Smooth muscle cell of trachea (primary cell): ENCODE measurements around the gene SRGAP3. TPM values are rescaled to one million over a fixed set of nuclear protein-coding genes. Genes with fewer than 3 reads are reported as not detected.

Source experiments
- total RNA-seq: library from RNA; depleted of rRNA; stranded (reverse); fragments of >200 nt; gene quantifications from 2 replicates; pipeline ENCODE4 v1.2.1, GENCODE V29; 2014

Gene SRGAP3
- total RNA-seq: 6.1 and 7.8 TPM in 2 replicates

GRCh38 chr3:9249273-9250192 is at the start of gene SRGAP3:
SRGAP3 (minus strand) TSS chr3:9249646; CDS start chr3:9248951, 695 bp downstream.

GRCh38 chr3:8963137-8963853 is 286.2 kb downstream of the SRGAP3 start, which contains the start of gene RAD18:
RAD18 (minus strand) TSS chr3:8963472; CDS start chr3:8963385, 87 bp downstream.

Other genes starting within 250 kb of the SRGAP3 start
- gene THUMPD3, start 113.4 kb upstream of the SRGAP3 start, total RNA-seq: 58.6 and 65.2 TPM in 2 replicates
- 51.3 and 73.9 TPM in 2 replicates for gene SETD5, start 148.0 kb upstream of the SRGAP3 start, total RNA-seq